ENCODE measurements around the gene RAC2. TPM values are rescaled to one million over a fixed set of nuclear protein-coding genes. Genes with fewer than 3 reads are reported as not detected.

RAC2 gene
- total RNA-seq, result 4.8 TPM

DNA sequence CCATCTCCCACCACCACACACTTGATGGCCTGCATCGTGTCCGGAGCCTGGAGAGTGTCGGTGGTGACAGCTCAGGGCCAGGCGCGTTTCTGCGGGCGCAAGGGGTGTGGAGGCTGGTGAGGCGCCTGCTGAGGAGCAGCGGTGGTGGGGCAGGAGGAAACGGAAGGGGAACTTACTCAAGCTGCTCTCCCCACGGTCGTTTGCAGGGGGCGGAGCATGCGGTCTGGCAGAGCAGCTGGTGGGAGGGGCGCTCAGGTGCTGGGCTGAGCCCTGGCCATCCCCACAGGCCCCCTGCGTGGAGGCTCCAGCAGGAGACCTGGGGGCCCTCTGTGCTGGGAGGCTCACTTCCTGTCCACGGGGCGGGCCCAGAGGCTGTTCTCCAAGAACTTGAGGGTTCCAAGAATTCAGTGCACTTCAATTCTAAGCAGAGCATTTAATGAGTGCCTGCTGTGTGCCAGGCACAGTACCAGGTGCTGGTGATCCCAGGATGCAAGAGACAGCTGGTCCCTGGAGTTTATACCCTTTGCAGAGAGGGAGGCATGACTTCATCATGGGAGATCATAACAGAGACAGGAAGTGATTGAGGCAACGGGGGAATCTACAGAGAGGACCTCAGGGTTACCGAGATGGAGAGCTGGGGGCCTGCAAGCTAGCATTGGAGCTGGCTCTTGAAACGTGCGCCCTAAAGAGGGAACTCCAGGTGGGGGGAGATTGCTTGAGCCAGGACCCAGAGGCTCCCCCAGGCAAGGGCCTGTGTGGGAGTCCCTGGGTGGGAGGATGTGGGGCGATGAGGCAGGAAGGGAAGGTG lies at the start of gene RAC2:
Gene RAC2, minus strand, starts transcription at position 156 of the 808 bp plus-strand sequence. Its CDS starts 121 bp downstream, at position 35.
- peak; percentile 60 for DNase-seq

DNA sequence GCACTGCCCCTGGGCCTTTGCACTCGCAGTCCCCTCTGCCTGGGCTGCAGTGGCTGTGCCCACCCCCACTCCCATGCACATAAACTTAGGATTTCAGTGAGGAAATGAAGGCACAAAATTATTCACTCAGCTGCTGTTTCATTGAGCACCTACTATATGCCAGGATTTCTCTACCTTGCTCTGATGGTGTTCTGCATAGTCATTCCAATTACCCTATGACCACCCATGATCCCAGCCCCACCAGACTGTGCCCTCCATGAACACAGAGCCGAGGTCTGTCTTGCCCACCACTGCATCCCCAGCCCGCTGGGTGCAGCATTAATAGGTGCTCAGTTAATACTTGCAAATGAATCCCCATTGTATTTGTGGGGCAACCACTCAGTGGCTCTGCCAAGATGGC lies 49.1 kb upstream of the RAC2 start:
- DNase-seq, result no peak

DNA sequence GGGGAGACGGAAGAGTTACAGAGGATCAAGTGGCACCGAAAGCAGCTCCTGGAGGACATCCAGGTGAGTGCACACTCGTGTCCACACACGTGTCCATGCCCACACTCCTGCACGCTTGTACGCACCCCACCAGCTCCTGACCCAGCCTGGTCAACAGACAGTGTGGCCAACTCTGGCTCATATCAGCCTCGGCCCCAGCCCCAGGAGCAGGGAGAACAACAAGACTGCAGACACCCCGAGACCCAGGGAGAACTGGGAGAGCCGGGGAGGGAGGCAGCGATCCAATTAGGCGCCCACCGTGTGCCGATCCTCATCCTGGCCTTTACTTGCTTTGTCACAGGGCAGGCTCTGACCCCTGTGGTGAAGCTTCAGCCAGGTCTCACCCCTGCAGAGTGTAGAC lies 48.6 kb upstream of the RAC2 start:
- no peak for DNase-seq

DNA sequence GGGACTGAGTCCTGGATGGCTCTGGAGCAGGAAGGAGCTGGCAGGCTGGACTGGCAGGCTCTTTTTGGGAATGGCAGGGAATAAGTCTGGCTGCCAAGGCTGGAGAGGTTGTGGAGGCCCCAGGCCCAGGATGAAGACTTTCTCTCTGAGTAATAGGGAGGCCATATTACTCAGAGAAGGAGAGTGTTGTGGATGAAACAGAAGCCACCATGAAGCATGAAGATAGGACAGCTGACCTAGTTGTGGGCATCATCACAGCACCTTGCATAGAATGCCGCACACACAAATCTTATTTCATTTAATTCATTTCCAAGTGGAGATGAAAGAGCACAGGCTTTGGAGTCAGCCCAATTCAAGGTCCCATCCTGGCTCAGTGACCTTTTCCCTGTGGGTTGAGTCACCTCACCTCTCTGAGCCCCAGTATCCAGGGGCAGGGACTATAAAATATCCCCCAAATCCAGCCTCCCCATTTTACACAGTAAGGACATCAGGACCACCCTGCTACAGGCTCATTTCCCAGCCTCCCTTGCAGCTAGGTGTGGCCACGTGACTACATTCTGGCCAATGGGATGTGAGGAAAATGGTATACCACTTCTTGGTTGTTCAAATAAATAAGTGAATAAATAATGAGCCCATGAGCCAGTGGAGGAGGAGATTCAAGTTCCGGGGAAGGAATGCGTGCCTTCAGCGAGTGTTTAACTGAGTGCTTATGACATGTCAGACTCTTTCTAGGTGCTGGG lies 47.7 kb upstream of the RAC2 start:
- no peak for DNase-seq

DNA sequence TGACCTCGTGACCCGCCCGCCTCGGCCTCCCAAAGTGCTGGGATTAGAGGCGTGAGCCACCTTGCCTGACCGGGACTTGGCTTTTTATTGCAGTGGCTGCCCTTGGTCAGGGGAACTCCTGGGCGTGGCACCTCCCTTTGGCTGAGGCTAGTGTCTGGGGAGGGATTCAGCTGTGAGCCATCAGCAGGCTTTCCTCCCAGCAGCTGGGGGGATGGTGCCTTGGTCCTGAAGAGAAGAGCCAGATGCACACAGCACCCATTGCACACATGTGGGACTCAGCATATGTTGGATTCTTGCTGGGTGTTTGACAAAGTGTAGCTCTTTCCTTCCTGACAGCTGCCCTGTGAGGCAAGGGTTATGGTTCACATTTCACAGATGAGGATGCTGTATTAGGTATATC lies 46.7 kb upstream of the RAC2 start:
- DNase-seq, result peak; percentile 59

DNA sequence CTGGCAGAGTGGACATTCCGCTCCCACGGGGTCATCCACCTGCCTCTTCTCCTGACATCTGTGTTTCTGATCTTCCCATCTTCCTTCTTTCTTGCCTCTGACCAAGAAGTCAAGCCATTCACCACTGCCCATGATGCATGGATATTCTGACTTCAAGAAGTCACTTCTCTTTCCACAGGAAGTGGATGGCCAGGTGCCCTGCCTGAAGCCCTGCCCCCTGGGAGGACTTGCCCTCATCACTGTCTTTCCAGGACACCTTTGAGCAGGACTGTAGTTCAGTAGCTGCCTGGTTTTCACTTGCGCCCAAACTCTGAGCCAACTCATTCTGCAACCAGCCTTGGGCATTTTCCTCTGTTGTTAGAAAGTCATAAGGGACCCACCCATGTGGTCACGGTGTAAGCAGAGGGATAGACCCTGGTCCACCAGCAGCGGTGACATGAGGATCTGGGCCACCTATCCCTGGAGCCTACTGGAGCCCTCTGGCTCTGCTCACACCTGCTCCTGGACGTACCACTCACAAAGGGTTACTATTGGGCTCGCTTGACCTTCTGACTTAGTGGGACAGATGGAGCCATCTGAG lies 45.2 kb upstream of the RAC2 start:
- DNase-seq, result no peak

DNA sequence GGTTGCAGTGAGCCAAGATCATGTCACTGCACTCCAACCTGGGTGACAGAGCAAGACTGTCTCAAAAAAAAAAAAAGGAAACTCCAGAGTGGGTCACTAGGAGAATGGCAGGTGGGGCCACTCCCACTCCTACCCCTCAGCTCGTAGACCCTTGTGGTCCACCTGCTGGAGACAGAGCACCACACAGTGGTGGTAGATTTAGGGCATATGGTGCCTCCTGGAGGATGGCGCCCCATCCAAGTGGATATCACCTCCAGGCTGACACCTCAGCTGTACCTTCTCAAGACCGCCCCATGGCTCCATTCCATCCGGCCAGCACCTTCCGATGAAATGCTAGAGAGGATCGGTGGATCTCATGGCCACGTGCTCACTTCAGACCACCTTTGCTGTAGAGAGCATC lies 44.5 kb upstream of the RAC2 start:
- DNase-seq, result no peak

DNA sequence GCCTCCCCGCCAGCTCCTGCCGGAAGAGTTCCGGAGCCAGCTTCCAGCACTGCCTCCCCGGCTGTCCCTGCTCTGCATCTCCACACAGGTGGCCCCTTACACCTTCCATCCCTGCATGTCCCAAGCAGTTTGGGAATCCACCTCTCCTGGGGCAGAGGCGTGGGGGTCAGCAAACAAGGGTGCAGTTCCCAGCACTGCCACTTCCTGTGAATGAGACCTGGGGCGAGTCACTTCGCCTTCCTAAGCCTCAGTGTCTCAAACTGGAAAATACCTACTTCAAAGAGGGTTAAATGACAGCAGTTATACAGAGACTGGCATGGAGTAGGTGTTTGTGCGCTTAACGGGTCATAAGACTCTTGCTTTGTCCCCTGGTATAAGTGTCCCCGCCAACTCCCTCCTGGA lies 43.5 kb upstream of the RAC2 start:
- DNase-seq, result no peak

DNA sequence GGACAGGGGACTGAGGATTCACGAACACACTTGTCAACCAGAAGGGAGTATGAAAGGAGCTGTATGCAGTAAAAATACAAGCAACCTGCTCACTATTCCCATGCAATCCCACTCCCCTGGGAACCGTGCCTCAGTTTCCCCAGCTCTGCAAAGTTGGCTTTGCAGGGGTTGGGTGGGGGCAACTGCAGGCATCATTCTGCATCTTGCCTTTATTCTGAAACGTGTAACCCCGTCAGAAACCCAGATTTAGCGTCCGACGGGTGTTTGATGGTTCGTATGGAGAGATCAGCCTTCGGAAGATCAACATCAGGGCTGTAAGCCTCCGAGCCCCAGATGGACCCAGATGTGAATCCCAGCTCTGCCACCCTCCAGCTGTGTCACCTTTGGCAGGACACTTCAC lies 41.9 kb upstream of the RAC2 start:
- no peak for DNase-seq

DNA sequence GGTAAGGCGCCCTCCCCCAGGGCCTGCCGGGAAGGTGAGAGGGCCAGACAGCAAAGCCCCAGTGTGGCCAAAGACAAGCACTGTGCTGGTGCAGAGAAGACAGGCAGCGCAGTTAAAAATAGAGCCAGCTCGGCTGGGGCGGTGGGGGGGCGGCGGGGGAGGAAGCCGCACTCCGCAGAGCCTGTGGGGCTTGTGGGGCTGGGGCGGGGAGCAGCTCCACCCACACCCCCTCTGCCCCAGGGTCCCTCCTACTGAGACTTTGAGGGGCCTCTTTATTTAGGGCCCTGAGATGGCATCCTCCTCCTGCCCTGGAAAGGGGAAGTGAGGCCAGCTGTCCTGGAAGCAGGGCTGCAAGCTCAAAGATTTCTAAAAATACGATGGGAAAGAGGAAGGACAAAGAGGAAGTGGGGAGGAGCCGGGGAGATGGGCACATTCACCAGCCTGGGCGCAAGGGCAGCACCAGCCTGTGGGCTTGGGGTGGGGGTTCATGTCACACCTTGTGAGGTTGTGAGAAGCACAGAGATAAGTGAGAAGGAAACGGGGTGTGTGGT lies 40.8 kb upstream of the RAC2 start:
- DNase-seq, result peak; percentile 35

DNA sequence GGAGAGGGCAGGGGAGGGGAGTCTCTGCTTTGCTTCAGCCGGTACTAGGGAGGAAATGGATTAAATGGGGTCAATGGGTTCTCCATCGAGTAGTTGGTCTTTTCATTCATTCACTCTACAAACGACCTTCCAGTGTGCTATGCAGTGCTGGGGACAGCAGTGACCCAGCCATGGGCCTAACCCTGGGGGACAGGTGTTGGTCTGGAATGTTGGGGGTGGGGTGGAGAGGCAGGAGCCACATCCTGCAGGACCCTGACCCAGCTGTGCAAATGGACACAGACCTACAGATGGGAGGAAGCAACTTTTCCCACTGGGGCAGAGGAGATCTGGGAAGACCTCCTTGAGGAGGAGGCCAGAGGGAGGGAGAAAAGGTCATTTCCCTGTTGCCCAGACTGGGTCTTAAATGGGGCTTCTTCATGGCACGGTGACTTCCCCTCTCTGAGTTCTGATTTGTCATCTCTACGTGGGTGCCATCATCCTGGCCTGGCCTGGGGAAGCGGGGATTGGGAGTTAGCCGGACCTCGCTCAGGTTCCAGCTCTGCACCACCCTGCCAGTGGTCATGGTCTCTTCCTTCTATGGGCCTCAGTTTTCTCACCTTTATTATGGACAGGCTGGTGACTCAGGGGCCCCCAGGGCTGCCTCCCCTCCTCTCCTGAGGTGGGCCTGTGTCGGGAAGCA lies 40.2 kb upstream of the RAC2 start:
- DNase-seq, result no peak

DNA sequence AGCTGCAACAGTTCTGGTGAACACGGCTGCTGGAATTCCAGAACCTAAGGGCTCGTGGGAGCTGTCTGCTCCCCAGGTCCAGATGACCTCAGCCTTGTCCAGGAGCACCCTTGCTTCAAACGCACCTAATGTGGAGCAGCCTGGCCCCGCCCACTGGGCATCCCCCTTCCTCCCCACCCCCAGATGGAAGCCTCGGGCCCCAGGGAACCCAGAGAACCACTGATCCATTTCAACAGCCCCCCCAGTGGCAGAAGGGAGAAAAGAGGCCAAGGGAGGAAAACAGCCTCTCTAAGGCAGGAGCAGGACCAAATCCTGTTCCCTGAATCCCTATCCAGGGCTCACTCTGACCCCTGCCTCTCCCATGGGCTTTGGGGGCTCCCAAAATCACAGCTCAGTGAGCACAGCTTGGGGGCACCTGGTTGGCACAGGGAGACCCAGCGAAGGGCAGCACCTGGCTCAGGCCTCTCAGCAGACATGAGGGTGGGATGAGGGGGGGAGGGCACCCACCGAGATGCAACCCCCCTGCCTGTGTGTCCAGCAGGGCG lies 39.4 kb upstream of the RAC2 start:
- DNase-seq, result no peak

DNA sequence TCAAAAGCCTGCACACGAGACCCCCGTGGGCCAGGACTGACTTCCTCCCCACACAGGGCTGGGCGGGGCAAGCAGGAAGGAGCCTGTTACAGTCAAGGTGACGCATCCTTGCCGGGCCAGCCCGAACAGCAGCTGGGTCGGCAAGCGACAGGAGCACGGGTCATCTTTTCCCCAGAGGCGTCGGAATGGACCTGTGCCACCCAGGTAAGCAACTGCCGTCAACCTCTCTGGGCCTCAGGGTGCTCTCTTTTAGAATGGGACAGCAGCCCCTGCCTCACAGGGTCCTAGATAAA lies 38.3 kb upstream of the RAC2 start, which contains the start of gene CYTH4:
Gene CYTH4, plus strand, starts transcription at position 124 of the 293 bp plus-strand sequence. Its CDS starts 62 bp downstream, at position 186.
- no peak for DNase-seq

DNA sequence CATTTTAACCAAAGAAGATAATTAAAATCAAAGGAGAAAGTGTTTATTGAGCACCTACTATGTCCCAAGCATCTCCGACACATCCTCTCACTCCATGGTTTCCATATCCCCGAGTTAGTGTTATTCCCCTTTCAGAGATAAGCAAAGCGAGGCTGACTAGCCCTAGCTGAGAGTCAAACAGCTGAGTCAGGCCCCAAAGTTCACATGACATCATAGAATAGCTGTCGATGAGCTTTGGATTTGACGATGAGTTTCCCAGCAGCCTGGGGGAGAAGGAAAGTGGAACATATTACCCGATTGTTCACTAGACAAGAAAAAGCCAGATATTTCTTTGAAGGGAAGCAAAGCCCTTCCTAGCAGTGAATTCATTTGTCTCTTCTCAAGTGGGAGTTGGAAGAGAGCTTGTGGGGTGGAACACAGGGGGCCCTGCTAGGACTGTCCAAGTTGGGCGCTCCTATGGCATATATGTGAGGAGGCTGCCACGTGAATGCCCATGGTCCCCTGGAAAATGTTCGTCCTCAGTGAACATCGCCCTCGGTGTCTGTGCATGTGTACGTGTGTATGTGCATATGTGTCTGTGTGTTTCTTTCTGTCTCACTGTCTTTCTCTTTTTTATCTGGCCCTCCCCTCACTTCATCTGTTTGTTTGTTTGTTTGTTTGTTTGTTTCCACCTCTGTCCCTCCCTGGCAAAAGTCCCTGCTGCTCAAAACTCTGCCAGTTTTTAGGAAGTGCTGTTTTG lies 37.7 kb upstream of the RAC2 start:
- DNase-seq, result no peak

DNA sequence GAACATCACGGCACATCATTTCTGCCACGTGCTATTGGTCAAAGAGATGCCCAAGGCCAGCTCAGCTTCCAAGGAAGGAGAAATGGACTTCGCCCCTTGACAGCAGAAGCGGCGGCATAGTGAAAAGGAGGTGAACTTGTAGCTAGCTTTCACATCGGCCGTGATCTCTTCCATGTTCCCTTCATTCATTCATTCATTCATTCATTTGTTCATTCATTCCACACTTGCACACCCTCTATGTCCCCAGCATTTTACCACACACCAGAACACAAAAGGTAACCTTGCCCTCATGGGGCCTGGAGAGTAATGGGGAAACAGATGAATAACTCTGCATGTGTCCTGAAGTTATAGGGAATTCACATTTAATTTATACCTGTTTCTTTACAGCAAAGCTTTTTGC lies 37.1 kb upstream of the RAC2 start:
- no peak for DNase-seq

DNA sequence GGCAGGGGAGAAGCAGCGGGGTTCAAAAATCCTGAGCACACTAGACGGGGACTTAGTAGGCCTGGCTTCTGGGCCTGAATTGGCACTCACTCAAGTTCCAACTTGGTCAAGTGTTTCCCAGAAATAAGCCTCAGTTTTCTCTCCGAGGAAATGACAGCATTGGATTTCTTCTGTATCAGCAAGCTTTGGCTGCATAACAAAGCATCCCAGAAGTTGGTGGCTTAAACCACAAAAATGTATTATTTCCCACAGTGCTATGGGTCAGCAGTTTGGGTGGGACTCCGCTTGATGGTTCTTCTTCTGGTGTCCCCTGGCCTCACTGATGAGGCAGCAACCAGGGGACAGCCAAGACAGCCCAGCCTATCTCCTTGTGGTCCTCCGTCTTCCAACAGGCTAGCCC lies 36.6 kb upstream of the RAC2 start:
- no peak for DNase-seq

DNA sequence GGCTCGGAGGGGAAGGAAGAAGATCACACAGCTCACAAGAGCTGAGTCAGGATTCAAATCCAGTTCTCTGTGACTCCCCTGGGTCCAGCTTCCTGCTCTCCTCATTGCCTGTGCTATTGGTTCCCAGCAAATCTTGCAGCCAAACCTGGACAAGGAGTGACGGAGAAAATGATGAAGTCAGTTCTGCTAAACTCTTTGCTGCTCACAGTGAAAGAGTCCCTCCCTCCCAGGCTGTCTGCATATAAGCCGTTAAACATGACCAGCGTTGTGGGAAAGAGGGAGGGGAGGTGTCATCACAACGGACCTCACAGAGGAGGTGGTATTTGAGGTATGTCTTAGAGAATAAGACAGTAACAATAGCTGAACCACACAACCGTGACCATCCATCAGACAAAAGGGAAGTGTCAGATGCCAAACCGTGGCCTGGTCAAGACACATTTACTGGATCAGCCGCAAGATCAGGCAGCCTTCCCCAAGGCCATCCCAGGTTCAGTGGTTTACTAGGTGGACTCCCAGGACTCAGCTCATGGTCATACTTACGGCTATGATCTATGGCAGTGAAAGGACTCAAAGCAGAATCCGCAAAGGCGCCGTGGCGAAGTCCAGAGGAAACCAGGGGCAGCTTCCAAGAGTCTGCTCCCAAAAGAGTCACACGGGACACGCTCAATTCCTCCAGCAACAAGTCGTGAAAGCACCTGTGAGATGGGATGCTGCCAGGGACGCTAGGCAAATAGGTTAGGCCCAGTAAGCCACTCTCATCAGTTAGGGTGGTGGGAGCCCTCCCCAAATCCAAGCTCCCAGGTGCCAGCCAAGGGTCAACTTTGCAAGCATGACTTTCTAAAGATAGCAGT lies 35.5 kb upstream of the RAC2 start:
- DNase-seq, result peak; percentile 37

DNA sequence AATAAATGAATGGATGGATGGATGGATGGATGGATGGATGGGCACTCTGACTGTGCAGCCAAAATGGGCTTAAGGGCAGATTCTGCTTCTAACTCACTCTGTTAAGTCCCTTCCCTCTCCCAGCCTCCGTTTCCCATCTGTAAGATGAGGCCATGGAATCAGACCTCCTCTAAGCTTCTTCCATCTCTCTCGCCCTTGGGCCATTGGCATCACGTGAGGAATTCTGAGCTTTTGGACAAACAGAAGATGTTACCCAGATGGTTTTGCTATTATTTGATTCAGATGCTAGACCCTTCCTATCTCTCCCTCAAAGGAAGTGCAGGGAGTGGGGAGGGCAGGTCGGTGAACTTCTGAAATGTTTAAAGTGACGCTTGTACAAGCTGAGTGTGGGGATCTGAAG lies 34.2 kb upstream of the RAC2 start:
- DNase-seq, result no peak

DNA sequence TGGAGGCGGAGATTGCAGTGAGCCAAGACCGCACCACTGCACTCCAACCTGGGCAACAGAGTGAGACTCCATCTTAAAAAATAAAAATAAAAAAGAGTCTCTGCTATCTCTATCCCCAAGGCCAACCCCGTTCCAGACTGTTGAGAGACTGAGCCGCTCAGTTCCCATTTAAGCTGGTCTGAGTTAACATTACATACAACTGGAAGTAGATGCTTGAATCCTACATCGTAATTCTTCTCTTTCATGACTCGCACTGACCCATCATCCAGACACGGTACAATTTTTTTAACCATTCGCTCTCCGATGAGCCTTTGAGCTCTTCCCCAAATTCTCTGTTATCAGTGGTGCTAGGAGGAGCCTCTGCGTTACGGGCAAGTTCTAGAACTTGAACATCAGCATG lies 33.3 kb upstream of the RAC2 start:
- DNase-seq, result no peak

DNA sequence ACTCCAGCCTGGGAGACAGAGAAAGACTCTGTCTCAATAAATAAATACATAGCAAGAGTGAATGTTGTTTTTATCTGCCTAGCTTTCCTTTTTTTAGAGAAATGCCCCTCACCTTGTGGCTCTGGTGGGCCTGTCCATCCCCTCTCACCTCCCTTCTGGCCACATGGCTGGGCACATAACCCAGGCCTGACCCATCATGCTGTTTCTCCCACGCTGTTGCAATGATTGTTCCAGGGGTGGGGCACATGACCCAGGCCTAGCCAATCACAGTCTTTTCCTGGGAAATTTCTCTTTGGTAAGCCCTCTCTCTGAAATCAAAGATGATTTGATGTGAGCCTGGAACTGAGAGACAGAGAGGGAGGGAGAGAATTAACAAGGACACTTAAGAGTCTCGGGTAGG lies 32.7 kb upstream of the RAC2 start:
- DNase-seq, result no peak

DNA sequence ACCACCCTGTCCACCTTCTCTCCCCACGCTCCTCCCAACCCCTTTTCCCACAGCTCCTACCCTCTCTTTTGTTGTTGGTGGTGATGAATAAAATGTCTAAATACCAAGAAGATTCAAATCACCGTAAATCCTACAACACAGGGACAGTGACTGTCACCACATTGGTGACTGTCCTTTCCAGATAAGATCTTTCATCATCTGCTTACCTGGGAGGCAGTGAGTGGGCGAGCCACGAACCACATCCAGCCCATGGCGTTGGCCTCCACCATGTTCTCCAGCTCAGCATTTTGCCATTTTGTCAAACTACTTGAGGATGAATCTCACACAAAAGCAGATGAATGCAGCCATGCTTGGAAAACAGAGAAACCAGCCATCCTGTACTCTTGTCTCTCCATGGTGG lies 31.6 kb upstream of the RAC2 start:
- no peak for DNase-seq

All from tongue (tissue), 2 donors.